Left renal cortex interstitium (tissue), 4 donors: ENCODE measurements around the gene KRTAP10-9. TPM values are rescaled to one million over a fixed set of nuclear protein-coding genes. Genes with fewer than 3 reads are reported as not detected.
"Not testable (repeated sequence)": the region's sequence is repeated elsewhere in the genome, so short reads cannot be mapped to it uniquely, and the experiment has no call there.

Experiments
- DNase-seq, 4 donors: peaks; one replicate each; pipeline ENCODE4 v3.0.0-alpha.2; 2013; ENCODE audit warnings: low read depth in 4 of 4, low spot score in 2 of 4, missing footprints in 1 of 4
- polyA plus RNA-seq, 4 donors: library from polyadenylated mRNA; unstranded; fragments of 120-200 nt; gene quantifications; one replicate each; pipeline ENCODE4 v1.2.1, GENCODE V29; 2013; ENCODE audit not compliant: insufficient read length in 4 of 4

Gene KRTAP10-9
- not detected for polyA plus RNA-seq

GRCh38 chr21:44626673-44627143, at the start of gene KRTAP10-9:
KRTAP10-9 (plus strand) TSS chr21:44627093; CDS start chr21:44627172, 79 bp downstream.
- DNase-seq: no peak

GRCh38 chr21:44578371-44579055, 48.4 kb upstream of the KRTAP10-9 start:
- no peak for DNase-seq

- DNase-seq: no peak
Observed at GRCh38 chr21:44579056-44579832, 47.6 kb upstream of the KRTAP10-9 start.

GRCh38 chr21:44579833-44580144, 47.1 kb upstream of the KRTAP10-9 start:
- no peak for DNase-seq

- DNase-seq: not testable (repeated sequence)
Observed at GRCh38 chr21:44580231-44580821, 46.6 kb upstream of the KRTAP10-9 start, which contains the start of gene KRTAP10-5. KRTAP10-5 (minus strand) TSS chr21:44580604; CDS start chr21:44580578, 26 bp downstream.

GRCh38 chr21:44581158-44581557, 45.7 kb upstream of the KRTAP10-9 start:
- DNase-seq: no peak

- DNase-seq: no peak
Observed at GRCh38 chr21:44582055-44582454, 44.8 kb upstream of the KRTAP10-9 start.

GRCh38 chr21:44583089-44583799, 43.6 kb upstream of the KRTAP10-9 start:
- DNase-seq: peak in 1 of 4 donors; percentile 16

- no peak for DNase-seq
Observed at GRCh38 chr21:44583800-44584147, 43.1 kb upstream of the KRTAP10-9 start.

- DNase-seq: no peak
Observed at GRCh38 chr21:44585892-44586291, 41.0 kb upstream of the KRTAP10-9 start.

- no peak for DNase-seq
Observed at GRCh38 chr21:44589094-44589493, 37.8 kb upstream of the KRTAP10-9 start.

- DNase-seq: no peak
Observed at GRCh38 chr21:44589586-44590305, 37.1 kb upstream of the KRTAP10-9 start.

- DNase-seq: no peak
Observed at GRCh38 chr21:44590311-44590721, 36.6 kb upstream of the KRTAP10-9 start.

- not testable (repeated sequence) for DNase-seq
Observed at GRCh38 chr21:44590897-44591800, 35.7 kb upstream of the KRTAP10-9 start.

GRCh38 chr21:44591801-44592130, 35.1 kb upstream of the KRTAP10-9 start:
- not testable (repeated sequence) for DNase-seq

GRCh38 chr21:44592446-44593311, 34.2 kb upstream of the KRTAP10-9 start, which contains the start of gene KRTAP10-6:
KRTAP10-6 (minus strand) TSS chr21:44592505; CDS start chr21:44592484, 21 bp downstream.
- DNase-seq: no peak

- peak in 1 of 4 donors; percentile 15 for DNase-seq
Observed at GRCh38 chr21:44593598-44594405, 33.1 kb upstream of the KRTAP10-9 start.
